IPS-NIHi11 (cell line): ENCODE results near the gene PTPRM.
"Not testable (repeated sequence)": the region's sequence is repeated elsewhere in the genome, so short reads cannot be mapped to it uniquely, and the experiment has no call there.

ENCODE experiments used
- DNase-seq: peaks from one replicate; pipeline ENCODE4 v3.0.0; 2012; ENCODE audit warnings: mixed read lengths, low spot score

The PTPRM gene

DNA sequence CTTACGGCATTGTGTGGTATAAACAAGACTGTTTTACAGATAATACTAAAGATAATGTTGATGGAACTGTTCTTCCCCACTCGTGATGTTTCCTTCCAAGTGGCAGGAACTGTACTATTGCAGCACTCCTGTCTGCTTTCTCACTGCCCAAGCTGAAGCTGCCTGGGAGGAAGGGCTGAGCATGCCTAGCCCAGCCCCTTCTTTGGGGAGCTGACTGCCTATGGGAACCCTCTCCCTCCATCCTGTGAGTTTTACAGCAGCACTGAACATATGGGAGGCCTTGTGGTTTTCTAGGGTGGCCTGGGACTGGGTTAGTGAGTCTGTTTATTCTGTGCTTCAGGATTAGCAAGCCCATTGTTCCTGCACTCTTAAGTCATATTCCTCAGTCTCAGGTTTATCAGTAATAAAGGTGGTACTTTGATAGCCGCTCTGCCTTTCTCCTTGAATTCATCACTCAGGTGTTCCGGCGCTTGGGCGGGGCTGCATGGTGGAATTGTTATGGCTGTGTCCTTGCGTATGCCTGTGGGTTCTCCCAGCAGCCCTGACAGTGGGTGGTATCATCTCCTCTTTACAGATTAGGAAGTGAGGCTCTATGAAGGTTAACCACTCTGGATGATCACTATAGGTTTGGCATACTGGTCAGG lies 379.7 kb downstream of the PTPRM start:
- DNase-seq: no peak

DNA sequence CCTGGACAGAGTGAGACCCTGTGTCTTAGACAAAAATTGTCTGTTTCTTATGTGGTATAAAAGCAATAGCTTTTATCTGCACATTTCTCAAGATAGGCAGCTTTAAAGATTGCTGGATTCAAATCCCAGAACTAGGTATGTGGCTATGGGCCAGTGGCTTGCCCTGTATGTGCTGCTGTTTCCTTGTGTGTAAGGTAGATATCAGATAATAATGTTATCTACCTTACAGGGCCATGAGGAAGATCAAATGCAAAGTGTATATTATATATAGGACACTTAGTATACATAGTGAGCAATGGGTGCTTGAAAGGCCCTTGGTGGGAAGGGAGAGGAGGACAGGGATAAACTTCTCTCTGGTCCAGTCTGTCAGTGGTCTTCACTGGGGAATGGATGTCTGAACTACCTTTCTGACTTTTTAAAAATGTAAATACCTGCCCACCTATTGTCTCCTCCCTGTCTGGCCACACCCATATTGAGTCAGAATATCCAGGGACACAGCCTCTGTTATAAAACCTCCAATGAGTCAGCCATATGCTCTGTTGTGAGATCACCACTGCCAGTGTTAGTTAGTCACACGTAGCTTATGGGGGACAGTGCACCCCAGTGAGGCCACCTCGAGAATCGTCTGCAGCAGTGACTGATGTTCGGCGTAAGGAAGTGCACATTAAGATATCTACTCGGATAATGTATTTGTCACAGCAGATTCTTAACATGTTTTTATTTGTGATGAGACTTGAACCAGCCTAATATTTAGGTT lies 383.4 kb downstream of the PTPRM start:
- DNase-seq: no peak

DNA sequence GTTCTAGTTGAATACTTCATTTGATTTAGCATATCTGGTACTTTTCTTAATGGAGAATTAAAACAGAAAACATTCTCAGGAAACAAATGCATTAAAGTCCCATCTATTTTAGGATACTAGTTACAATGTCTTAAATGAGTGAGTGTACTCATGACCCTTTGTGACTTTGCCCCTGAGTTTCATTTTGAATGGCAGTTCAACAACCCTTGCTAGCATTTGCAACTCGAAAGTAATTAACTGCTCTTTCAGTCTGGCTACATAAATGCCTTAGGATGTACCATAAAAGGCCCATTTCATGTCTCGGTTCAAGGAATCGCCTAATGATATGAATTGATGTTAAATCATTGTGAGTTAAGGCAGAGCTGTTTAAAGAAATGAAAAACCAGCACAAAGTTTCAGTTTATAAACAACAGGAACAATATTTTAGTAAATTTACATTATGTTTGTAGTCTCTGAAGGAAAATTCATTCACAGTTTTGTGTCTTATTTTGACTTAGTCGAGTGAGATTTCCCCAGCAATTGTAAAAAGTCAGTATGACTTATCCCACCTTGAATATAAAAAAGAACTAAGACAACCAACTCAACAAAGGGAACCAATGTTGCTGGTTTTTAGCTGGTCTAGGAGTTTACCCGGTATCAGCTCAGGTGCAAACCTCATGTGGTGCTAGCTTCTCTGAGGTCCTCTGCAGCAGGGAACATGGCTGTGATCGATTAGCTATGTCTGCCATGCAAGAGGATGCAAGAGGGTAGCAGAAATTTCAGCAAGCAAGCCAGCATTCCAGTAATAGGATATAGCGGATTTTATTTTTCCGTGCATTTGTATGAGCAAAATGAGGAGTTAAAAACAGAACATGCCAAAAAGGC lies 386.2 kb downstream of the PTPRM start:
- no peak for DNase-seq

DNA sequence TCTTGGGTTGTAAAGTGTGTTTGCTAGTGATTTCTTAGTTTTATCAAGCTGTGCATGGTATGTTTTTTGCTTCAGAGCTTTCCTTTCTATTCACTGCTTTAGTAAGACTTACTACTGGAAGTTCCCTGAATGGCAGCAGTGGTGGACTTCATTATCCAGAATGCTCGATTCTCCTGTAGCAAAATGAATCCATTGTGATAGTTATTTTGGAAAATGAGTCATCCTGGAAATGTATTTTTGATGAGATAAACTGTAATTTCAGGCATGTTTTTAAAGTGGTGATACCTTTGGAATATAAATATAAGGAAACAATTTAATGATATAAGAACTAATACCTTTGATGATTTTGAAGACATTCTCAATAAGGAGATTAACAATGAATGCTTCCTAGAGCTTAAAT lies 387.1 kb downstream of the PTPRM start:
- no peak for DNase-seq

DNA sequence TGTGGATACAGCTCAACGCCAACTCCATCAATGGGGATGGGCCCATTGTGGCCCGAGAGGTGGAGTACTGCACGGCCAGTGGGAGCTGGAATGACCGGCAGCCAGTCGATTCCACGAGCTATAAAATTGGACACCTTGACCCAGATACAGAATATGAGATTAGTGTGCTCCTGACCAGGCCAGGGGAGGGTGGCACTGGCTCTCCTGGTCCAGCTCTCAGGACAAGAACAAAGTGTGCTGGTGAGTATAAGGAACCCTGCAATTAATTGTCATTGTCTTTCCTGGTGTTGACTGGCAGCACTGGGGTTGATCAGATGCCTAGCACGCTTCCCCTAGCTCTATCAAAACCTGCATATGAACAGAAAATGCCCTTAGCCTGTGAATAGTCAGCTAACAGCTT lies 388.1 kb downstream of the PTPRM start:
- DNase-seq: no peak

DNA sequence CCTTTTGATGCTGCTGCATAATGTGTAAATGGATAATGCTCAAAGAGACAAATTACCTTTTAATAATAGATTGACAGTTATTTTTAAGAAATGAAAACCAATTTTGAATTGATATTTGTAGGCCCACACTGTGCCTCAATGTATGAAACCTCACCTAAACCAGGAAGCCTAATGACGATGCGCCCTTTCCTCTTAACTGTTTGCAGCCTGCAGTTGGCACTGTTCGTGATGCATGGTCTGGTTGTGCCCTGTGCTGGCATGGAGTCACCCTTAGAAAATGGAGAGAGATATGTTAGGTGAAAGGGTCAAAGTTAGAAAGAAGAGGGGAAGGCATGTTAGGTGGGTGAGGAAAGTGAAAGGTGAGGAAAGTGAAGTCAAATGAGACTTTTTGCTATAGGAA lies 390.2 kb downstream of the PTPRM start:
- DNase-seq: no peak

DNA sequence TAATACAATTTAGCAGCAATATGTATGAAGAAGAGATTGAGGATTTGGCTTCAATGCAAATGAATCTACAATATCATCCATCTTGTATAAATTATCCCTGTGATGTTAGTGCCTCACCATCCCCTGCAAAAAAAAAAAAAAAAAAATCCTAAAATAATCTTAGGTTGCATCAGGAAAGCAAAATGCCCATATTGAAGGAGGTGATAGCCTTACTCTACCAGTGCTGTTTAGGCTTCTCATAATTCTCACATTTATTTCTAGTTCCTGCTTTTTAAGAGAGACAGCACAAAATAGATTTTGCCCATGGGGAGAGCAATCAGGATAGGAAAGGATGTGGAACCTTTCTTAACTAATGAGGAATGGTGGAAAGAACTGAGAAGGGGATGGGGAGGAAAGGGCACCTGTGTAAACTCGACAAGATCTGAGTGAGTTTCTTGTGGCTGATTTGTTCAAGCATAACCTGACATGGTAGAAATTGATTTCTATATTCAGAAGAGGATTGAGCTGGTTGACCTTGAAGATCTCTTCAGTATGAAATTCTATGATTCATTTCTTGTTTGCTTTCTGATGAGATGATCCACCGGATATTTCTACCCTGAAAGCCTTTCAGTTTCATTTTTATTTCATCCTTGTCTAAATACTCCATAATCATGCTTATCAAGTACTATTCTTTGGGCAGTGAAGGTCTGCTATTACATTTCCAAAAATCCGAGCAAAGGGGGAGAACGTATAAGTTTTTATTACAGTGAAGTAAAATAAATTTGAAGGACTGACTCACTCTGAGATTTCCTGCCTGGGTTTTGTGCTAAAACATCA lies 391.2 kb downstream of the PTPRM start:
- no peak for DNase-seq

DNA sequence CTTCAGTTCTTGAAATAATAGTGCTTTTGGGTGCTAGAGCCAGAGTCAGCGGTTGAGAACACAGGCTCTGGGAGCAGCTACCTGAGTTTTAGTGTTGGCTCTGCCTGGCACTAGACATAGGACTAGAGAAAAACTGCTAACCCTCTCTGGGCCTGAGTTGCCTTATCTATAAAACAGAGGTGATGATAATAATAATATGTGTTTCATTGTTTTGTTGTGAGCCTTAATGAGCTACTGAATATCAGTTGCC lies 391.7 kb downstream of the PTPRM start:
- no peak for DNase-seq

DNA sequence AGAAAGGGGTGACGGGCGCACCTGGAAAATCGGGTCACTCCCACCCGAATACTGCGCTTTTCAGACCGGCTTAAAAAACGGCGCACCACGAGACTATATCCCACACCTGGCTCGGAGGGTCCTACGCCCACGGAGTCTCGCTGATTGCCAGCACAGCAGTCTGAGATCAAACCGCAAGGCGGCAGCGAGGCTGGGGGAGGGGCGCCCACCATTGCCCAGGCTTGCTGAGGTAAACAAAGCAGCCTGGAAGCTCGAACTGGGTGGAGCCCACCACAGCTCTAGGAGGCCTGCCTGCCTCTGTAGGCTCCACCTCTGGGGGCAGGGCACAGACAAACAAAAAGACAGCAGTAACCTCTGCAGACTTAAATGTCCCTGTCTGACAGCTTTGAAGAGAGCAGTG lies 399.6 kb downstream of the PTPRM start:
- DNase-seq: not testable (repeated sequence)

DNA sequence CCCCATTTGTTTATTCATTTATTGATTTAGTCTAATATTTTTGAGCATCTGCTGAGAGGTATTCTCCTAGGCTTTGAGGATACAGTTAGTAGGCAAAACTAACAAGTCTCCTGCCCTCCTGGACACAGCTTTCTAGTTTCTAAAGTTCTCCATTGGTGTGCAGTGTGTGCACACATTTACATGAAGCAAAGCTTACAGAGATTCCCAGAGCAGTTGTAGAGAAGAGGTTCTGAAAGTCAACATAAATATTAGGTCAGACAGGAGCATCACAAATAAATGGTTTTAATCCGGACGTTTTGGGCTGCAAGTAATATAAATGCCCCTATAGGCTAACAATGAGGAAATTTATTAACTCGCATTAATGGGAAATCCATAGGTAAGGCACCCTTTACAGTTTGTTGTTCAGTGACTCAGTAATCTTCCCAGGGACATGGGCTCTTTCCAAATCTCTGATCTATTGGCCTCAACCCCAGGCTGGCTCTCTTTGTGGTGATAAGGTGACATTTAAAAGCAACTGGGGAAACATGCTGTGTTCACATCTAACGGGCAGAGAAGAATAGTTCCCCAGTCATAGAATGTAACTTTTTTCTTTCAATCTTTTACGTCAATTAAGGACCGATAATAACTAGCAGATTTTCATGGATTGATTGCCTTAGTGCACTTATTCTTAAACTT lies 407.2 kb downstream of the PTPRM start:
- no peak for DNase-seq

DNA sequence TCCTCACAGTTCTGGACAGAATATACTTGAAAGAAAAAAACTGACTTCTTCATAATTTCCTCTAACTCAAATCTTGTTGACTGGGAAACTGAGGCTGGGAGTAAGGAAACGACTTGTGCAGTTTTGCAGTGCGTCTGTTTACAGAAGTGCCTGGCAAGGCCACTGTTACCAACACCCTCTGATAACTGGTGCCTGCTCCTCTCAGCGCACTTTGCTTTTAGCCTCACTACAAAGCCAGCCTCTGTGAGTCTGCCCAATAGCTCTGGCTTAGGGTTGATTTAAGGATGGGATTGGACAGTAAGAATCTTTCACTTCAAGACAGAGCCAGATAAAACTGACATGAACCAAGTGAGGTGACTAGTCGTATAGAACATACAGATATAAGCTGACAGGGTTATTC lies 410.8 kb downstream of the PTPRM start:
- DNase-seq: no peak

DNA sequence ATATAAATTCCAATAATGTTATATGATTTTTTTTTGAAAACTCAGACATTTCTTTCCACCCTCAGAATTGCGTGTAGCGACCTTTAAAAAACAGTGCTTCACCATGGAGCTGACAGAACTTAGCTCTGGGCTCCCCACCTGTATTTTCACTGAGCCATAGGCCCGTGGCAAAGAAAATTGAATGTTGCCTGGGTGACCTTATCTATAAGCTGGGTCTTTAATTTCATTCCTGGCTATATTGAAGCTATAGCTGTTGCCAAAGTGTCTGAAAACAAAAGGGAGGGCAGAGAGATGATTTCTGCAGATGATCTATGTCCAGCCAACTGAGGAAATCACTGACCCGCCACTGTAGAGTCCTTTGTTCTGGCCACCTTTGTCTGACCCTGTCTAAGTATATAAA lies 411.7 kb downstream of the PTPRM start:
- no peak for DNase-seq

DNA sequence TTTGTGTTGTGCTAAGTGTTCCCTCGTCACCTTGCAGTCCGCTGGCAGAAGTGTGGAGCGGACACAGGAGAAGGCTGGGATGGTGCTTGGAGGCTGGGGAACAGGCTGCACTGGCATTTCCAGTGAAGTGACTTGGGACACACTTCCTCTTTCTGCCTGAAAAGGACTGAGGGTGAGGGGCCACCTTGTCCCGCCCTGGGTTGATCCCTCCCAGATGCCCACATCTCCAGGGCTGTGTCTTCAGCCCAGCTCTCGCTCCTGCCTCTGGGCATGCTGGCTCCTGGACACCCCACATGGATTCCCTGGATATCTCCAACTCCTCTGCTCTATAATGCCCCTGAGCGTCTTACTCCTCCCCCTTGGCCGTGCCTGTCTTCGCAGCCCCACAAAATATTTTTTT lies 412.6 kb downstream of the PTPRM start:
- no peak for DNase-seq

DNA sequence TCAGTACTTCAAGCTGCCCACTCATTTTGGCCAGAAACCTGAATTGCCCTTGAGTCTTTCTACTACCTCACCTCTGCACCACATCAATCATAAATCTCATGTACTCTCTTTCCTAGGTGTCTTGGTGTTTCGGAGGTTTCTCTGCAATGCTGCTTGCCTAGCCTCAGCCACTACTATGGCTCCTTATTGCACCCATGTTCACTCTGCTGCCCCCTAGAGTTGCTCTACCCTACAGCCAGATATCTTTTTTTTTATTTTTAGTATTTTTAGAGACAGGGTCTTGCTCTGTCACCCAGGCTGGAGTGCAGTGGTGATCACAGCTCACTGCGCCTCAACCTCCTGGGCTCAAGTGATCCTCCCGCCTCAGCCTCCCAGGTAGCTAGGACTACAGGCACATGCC lies 413.0 kb downstream of the PTPRM start:
- DNase-seq: peak; percentile 46

DNA sequence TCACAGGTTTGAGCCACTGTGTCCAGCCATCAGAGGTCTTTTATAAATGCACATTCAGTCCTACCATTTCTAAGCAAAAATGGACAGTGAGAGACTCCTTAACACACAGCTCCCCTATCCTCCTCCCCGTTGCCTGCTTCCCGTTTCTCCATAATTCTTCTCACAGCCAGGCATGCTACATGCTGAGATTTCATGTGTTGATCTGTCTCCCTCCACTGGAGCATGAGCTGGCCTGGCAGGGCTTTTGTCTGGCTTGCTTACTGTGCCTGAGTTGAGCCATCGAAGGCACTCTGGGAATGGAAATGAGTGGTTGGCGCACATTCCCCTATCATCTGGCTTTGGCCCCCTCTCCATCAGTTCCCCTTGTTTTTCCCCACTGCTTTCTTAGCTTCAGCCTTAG lies 413.5 kb downstream of the PTPRM start:
- no peak for DNase-seq

DNA sequence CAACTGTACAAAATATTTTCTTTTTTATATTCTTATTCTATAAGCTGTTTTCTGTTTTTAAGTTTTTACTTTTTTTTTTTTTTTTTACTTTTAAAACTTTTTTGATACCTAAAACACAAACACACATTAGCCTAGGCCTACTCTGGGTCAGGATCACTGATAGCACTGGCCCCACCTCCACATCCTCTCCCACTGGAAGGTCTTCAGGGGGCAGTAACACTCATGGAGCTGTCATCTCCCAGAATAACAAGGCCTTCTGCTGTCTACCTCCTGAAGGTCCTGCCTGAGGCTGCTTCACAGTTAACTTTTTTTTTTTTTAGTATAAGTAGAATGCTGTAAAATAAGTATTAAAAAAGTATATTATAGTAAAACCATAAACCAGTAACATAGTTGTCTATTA lies 415.1 kb downstream of the PTPRM start:
- no peak for DNase-seq

DNA sequence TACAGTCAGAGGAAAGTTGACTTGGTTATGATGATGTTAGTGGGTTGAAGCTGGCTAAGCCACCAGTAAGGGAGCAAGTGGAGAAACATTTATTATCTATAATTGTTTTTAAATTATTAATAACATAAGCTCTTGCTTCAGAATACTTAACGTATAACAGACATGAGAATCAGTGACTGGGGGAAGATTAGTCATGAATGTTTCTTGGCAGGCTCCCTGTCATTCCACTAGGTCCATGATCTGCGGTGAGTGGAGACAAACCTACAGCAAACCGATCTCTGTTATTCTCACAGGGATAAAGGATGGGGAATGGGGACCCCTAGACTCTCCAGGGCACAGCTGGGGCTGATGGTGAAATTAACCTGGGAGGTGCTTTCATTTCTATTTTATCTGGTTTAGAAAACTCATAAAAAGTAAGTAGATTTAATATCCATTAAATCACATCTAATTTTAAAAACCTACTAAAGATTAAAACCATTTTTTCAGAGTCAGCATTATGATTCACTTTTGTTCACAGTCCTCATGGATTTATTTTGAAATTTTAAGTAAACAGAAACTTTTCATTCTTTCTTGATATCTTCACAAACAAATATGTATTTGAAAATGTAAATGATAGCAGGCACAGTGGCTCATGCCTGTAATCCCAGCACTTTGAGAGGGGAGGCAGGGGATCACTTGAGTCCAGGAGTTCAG lies 420.3 kb downstream of the PTPRM start:
- DNase-seq: no peak

DNA sequence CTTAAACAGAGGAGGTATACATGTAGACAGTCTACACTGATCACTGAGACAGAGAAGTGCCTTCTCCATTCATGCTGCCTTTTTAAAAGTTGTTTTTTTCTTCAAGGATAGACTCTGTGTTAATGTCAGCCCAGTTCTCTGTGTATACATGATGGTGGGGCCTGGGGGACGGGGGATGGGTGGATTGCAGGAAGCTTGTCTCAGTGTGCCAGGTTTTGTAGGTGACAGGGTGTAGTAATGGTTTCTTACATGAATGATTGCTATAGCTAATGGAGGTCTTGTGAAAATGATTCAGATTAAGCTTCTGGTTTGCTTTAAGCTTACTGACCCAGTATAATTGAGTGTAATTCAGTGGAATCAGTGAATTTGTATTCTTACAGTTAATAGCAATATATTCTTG lies 423.6 kb downstream of the PTPRM start:
- DNase-seq: no peak

DNA sequence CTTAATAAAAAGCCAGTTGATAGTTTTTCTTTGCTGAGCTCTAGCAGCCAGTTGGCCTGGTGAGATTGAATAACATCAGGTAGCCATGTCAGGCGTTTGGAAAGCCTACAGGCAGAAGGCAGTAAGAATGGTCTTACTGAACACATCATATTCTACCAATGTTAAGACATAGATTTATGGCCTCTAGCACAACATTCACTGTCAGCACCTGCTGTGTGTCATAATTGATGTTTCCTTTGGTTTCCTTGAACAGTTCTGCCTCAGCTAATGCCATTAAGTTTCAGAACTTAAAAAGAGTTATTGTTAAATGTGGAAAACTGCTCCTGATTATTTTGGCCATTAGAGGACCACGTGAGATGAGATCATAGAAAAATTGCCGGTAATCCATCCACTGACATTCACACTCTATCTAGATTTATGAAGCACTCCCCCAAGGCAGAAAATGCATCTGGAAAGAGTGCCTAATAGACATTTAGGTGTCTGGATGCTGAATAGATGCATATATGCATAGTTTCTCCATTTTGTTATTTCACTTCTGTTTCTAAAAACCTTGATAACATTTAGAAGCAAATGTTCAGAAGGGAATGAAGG lies 434.7 kb downstream of the PTPRM start:
- DNase-seq: no peak

DNA sequence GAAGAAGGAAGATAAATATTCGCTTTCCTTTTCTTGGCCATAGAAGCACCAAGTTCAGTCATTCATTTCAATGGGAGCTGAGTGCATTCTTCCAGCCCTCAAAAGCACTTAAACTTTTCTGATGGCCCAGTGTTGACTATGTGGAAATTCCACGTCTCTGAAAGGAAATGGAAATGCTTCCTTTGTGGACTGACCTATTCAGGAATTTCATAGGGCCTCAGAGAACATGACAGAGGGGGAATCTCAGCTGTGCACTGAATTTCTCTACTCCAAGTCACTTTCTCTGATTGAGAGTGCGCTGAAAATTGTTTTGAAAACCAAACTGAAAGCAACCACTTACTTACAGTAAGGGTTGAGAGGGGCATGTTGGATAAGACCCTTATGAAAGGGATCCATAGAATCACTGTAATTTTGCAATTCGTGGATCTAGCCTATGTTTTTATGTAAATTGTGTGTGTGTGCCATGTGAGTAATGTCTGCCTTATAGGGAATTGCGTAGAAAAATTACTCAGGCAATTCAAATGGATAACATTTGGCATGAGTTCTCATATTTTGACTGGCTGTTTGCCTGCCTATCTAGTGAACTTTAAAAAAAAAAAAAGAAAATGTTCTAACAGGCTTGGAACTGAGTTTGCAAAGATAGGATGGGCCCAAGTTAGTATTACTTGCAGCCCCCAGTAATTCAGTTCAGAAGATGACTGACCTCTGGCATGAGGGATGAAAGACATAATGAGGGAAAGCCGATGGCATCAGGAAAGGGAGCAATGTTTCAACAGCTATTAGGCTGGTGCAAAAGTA lies 437.0 kb downstream of the PTPRM start:
- DNase-seq: no peak
